T-helper 9 cell (primary cell): ENCODE data around the gene INPP4B.

Experiments used
- DNase-seq: peaks from one replicate; pipeline ENCODE4 v3.0.0-alpha.2; 2020

The INPP4B gene

DNA sequence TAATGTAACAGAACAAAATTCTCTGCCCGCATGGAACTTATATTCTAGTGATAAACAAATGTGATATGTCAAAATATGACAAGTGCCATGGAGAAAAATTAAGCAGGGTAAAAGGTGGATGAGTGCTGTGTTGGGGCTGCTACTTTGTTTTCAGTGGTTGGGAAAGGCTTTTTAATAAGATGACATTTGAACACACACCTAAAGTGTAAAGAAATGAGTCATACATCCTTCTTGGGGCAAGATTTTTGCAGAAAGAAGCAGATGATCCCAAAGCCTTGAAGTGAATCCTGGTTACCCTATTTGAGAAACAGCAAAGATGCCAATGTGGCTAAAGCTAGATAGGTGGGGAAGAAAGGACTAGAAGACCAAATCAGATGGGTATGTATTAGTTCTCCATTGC is 564.1 kb downstream of the INPP4B start:
- no peak for DNase-seq

GRCh38 chr4:142278663-142279062 is 567.4 kb downstream of the INPP4B start:
- no peak for DNase-seq

GRCh38 chr4:142278171-142278570 is 567.9 kb downstream of the INPP4B start:
- DNase-seq = no peak

GRCh38 chr4:142274137-142274536 is 572.0 kb downstream of the INPP4B start:
- no peak for DNase-seq

DNA sequence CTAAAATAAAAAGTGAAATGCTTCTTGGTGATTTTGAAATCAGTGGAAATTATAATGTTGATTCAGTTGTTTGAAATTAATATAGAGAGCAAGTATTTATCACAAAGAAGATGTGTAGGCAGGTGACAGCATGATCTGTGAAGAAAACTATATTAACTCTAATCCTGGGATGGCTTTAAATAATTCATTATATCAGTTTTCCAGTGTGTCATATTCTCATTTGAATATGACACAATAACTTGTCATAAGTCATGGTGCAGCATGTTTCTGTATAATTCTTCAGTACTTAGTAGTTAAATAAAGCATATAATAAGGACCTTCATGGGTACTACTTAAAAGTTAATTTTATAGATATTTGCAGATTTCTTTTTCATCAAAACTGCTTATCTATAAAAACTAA is 573.6 kb downstream of the INPP4B start:
- DNase-seq = no peak

DNA sequence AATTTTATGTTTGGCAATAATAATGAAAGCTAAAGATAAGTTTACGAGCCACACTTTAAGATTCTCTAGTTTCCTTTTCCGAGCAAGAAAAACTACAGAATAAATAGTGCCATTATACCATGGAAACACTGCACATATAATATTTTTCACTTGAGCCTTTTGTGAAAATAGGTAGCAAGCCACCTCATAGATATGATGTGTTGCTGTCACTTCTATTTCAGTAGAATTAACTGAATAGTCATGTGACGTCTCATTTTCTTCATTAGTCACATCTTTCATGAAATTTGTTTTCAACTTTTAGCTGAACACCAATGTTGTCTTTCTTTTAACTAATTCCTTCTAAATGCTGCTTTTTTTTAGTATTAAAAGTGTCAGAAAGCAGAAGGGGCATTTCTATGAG is 574.3 kb downstream of the INPP4B start:
- DNase-seq = no peak

GRCh38 chr4:142267101-142267500 is 579.0 kb downstream of the INPP4B start:
- DNase-seq = no peak

DNA sequence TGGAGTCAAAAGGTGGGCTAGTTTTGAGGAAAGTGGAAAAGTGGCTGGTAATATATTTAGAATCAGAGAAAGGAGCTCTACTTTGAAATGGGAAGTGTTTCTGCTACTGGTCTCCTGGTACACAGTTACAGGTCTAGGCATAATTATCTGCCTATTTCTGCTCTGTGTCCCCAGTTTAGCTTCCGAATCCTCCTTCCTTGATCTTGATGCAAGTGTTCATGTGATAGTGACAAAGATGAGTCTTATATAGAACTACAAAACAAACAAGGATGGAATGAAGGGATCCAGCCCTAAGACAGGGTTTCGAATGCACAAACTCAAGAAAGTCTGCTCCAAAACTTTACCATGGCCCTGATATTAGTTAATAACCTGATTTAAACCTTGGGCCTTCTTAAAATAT is 580.2 kb downstream of the INPP4B start:
- DNase-seq = no peak

DNA sequence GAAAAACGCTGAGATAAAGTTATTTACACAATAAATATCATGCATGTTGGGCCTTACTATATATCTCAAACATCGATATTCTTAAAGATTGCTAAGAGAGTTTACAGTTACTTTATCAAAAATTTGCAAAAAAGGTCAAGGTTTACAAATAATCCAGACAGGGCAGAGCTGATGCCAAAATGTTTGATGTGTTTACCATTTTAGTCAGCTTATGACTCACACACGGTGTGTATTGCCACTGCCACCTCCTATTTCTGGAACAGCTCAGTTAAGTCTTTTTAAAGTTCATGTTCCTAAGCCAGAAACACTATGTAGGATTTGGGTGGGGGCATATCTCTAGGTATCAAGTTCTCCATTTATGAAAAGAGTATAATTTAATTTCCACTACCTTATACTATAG is 580.6 kb downstream of the INPP4B start:
- no peak for DNase-seq

DNA sequence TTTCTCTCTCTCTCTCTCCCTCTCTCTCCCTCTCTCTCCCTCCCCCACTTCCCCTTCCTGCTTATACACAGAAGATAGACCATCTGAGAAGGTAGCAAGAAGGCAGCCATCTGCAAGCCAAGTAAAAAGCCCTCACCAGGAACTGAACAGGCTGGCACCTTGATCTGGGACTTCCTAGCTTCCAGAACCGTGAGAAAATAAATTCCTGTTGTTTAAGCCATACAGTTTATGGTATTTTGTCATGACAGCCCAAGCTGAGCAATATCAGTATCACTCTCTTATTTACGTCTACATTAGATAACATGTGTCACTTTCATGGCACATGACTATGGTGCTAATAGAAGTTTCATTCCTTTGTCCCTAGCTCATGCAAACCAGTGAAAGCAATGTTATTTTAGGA is 581.1 kb downstream of the INPP4B start:
- no peak for DNase-seq

- DNase-seq = no peak
These were observed 583.1 kb downstream of the INPP4B start for GRCh38 chr4:142262956-142263355.

- DNase-seq = no peak
These were observed 597.2 kb downstream of the INPP4B start for GRCh38 chr4:142248946-142249345.

DNA sequence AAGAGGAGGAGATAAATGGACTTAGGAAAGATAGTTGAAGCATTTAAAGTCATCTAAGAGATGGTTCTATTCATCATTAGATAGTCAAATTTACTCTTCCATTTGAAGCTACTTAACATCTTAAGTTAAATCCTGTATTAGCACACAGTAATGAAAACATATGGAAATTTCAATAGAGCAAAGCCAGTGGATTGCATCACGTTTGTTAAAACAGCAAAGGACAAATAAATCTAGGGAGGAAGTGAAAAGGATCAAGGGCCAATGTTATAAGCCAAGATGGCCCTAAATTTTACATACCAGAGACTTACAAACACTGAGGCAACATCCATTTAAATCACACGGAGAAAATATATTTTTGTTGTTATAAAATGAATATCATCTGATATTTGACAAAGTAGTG is 602.8 kb downstream of the INPP4B start:
- DNase-seq = no peak

DNA sequence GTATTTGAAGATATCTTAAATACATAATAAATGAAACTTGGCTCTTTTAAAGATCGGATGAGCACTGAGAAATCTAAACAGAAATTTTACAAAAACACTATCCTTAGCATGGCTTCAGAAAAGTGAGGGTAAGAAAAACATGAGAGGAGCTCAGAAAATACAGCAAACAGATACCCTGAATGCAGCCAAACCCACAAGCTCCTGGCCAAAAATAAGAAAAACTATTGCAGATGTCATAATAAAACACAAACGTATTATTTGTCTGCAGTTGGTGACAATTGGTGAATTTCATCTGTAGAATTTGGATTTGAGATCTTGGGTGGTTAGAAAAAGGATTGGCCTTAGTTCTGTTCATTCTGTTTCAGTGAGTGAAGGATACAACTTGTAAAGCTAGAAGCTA is 603.9 kb downstream of the INPP4B start:
- DNase-seq = no peak

GRCh38 chr4:142238589-142238988 is 607.5 kb downstream of the INPP4B start:
- DNase-seq = no peak

- DNase-seq = no peak
These were observed 609.8 kb downstream of the INPP4B start for GRCh38 chr4:142236268-142236667.

- no peak for DNase-seq
These were observed 614.3 kb downstream of the INPP4B start for GRCh38 chr4:142231787-142232186.

- DNase-seq = no peak
These were observed 615.1 kb downstream of the INPP4B start for GRCh38 chr4:142230991-142231390.

DNA sequence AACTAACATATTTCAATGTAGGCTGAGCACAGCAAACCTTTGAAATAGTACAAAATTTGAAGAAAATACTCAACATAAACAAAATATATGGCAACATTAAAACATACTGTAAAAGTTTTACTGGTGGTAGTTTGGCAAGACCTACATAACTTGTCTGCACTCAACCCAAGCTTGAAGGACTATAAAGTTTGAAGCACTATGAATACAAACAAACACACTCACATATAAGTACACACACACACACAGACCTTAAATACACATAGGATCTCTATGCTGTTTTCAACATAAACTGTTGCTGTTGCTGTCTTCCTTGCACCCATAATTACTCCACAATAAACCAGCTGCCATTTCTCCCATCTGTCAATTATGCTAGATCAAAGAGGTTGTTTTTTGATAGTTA is 620.1 kb downstream of the INPP4B start:
- no peak for DNase-seq

DNA sequence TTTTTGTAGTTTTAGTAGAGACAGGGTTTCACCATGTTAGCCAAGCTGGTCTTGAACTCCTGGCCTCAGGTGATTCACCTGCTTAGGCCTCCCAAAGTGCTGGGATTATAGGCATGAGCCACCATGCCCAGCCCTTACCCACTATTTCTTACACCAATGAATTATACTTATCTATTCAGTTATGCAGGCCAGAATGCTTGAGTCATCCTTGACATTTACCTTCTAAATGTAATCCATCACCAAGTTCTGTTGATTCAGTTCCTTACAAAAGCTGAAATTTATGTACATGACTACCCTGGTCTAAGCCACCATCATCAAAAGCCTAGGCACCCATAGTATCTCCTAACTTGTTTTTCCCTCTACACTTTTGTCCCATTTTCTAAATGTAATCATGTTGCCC is 624.0 kb downstream of the INPP4B start:
- no peak for DNase-seq

DNA sequence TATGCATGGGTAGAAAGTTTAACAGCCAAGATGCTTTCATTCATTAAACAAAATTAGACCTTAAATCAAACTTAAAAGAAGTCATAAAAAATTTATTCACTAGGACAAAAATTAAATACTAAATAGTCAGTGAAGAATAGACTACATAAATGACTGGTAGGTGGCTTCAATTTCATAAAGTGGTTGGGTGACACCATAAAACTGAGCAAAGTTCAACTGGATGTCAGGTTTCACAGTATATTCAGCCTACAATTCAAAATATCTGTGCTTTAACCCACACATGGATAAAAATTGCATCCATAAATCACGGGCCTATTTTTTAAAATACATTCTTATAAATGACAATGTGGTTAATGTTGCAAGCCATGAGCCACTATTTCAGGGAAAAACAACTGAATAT is 627.4 kb downstream of the INPP4B start:
- no peak for DNase-seq

DNA sequence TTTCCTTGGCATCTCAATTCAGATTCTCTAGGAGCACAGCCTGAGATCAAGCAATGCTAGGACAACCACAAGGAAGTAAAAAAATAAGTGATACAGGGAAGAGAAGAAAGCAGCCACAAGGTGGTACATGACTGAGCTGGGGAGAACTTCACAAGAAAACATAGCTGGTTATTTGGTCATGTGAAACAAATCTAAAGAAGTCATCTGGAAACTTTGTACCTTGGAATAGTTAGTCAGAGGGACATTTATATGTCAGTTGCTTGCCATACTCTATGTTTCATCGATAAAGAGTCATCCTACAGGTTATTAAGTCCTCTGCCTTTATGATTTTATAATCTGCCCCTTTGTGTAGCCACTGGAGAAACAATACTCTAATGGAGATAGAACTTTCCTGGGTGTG is 634.7 kb downstream of the INPP4B start:
- DNase-seq = no peak

- no peak for DNase-seq
These were observed 642.6 kb downstream of the INPP4B start for GRCh38 chr4:142203505-142203904.

DNA sequence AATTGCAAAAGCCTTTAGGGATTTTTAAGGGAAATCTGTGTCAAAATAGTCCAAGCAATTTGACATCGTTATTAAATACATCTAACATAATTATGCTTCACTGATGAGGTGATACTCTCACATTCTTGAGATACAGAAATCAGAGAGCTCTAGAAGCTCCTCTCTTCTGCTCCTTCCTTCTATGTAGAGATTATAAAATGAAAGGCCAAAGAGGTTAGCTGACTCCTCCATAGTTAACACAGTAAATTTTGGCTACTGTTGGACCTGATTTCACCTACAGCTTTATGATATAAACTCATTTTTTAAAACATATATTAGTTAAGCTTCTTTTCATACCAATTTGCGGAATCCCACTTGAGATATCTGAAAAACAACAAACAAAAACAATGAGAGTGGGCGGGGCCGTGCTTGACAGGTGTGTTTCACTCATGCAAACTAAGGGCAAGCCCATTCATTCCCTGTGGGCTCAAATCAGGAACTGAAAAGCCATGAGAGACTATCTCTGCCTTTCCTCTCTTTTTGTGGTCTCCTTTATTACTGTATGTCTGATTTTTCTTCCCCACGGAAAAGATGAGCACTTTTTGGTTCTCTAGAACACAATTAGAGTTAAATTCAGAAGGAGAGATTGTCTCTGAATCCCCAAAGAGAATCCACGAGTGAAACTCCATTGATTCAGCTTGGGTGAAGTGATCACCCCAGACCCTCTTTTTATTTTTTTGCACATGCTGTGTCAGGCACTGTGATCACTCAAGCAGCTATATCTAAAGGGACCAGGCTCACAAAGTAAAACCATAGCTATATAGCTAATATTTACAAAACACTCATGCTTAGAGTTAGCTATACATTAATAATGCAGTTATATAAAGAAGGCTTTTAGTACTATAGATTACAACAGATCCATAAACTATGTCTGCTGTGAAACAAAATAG is 643.4 kb downstream of the INPP4B start:
- no peak for DNase-seq

DNA sequence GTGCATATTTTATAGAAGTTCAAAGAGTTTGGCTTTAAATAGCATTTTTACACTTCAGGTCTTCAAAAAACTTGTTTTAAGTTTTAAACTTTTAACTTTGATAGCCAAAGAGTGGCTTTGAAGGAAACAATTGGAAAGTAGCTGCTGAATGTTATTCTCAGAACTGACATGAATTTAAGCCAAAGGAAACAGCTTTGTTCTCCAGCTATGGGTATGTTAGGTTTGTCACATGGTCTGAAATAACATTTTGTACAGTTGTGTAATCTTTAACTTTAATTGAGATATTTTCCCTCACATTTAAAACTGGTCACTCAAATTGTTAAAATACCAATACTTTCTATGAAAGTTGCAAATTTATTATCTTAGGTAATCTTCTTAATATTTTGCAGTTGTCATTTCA is 645.1 kb downstream of the INPP4B start:
- DNase-seq = no peak
